Germinal center (tissue), 1 donor: ENCODE results near the gene PCTP.

ENCODE experiments used
- DNase-seq: peaks from one replicate; pipeline ENCODE4 v3.0.0; 2012; ENCODE audit warnings: mixed read lengths, low spot score

The PCTP gene

DNA sequence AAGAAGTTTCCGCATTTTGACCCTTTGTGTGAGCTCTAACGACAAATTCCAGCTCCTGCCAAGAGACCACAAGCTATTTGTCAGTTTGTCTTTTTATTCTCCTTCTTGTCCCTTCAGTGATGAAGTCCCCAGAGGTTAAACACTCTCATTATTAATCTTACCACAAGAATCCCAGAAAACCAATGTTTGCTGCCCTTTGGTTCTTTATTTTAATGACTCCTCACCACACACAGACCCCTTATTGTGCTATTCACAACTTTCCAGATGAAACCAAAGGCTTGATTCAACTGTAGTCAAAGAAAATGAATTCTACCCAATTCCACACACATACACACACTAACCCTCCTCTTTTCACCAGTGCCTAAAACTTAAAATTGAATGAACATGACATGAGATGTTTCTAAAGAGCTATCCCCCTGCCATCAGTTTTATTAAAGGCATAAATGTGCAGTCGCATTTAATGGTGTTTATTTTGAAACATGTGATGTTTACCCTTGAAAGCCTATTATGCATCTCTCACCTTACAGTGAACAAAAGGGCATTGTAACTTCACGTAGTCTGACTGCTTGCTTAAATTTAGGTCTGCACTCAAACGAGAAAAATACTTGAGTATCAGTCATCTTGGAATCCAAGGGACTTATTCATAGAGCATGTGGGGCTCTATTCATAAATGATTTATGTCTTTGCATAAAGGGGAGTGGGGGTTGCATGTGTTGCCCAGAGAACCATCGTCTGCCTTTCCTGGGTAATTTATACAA is 44.1 kb downstream of the PCTP start:
- DNase-seq: no peak

DNA sequence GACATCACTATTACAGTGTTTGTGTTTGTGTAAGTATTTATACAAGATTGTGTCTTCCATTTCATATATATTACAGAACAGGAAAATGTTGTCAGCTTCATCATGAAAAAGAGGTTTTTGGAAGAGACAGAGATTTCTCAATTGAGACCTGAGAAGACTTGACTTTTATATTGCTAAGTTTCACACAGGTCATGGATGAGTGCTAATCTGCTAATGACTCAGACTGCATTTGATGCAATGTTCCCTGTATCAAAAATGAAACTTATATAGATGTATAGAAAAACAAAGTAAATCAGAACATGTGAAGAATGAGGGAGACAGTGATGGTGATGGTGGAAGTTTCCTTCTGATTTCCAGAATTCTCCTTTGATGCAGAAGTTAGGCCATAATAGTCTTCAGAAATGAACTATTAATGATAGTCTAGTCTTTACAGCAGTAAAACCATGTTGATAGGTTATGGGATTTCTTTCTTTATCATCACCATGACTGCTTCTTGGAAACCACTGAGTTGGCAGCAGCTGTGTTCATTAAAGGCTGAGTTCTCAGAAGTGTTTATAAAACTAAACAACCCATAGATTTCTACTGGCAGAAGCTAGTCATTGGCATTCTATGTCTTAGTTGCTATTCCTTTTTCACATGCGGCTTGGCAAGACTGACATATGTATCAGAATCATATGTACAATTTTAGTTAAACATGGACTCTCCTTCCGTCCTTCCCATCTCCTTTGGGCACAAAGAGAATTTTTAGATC is 56.1 kb downstream of the PCTP start:
- no peak for DNase-seq

DNA sequence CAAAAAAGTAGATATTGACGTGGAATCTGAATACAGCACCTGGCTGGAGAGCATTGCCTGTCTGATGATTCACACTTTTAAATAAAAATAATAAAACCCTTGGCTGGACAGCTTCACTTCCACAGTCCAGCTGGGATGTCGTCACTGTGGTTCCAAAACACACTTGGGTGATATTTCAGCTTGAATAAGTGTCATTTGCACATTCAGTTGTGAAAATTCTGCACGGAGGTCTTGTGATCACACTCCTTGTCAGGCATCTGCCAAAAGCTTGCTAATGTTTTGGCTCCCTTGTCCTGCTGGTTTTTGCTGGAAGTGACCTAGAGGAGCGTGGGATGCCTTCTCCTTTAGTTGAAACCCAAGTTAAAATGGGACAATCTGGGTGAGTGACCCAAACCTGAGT is 60.7 kb downstream of the PCTP start:
- DNase-seq: no peak

DNA sequence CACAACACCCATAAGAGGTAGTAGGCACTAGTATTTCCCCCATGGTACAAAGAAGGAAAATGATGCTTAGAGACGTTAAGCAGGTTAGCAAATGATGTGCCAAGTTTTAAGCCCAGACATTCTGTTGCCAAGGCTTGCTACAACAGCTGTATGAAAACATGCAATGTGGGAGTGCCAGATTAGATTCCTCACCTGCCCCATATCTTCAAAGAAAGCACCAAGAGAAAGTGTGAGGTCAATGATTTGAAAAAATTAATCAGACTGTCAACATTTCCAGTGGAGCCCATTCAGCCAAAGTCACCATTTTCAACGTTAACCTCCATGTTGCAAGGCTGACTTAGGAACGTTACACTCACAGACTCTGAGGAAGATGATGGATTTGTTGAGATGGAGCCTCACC is 61.5 kb downstream of the PCTP start:
- DNase-seq: no peak

DNA sequence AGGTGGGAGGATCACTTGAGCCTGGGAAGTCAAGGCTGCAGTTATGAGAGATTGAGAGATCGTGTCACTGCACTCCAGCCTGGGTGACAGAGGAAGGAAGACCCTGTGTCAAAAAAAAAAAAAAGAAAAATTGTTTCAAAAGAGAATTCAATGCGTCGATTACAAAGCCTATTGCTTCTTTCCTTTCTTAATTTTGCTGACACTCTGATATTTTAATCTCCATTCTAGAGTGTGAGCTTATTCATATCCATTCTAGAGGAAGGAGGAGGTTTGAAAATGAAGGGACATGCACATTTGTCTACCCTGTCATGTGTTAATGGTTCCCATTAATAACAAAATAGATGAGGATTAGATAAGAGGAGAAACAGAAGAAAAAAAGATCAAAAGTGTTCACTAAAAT is 63.1 kb downstream of the PCTP start:
- DNase-seq: no peak

DNA sequence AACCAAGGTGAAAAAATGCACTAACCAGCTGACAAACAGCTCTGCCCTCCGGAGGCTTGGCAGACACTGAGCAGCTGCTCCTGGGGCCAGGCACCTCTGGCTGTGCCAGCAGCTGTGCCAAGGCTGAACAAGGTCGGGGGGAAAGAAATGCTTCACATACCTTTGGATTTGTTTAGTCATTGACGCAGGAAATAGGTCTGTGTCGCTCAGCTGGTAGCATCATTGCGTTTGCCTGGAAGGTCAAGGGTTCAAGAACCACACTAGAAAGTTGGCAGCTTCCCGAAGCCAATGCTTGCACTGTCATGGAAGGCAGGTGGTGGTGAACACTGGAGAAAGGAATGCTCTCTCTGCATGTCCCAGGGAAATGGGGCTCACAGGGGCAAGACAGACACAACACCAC is 63.5 kb downstream of the PCTP start:
- DNase-seq: no peak

DNA sequence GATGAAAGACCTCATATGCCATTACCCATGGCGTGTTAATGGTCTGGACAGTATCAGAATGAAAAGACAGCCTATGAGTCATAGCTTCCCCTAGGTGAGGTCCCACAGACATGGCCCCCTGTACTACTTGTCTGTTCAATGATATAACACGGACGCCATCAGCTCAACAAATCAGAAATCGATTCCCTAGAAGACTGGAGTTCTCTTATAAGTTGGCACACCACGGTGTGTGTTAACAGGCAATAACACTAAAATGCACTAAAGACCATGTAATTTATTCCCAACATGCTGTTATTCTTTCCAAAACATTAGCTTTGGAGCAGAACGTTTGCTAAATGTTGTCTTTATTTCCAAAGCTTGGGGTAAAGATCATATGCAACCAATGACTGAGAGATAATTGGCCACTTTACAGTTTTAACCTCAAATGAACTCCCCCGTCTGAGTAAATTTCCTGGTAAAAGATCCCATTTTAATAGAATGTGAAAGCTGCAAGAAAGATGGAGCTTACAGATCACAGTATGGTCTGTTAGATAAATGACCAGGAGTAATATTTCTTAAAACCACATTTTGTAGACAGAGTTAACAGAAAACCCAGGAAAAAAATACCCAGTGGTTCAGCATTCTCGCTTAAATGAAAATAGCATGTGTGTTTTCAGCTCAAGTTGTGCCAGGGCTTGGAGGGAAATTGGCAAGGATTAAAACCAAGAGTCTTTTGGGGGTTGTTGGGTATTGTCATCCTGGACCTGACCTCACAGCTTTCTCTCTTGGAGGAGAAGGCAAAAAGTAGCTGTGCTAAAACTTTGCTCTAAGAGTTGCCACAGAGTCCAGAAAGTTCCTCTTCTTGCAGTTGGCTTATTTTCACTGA is 65.9 kb downstream of the PCTP start:
- no peak for DNase-seq

DNA sequence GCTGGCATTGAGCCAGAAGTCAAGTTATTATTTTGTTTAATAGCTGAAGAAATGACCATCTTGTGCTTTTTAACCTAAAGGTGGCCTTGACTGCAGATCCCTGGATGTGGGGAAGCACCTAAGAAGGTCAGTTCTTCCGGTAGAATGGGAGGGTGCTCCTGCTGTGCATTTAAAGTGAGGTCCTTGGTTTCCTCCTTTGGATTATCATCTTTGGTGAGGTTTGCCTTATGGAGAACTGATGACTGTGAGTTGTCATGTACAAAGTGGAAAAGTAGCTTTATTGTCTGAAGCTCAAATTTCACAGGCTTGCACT is 66.5 kb downstream of the PCTP start:
- no peak for DNase-seq

DNA sequence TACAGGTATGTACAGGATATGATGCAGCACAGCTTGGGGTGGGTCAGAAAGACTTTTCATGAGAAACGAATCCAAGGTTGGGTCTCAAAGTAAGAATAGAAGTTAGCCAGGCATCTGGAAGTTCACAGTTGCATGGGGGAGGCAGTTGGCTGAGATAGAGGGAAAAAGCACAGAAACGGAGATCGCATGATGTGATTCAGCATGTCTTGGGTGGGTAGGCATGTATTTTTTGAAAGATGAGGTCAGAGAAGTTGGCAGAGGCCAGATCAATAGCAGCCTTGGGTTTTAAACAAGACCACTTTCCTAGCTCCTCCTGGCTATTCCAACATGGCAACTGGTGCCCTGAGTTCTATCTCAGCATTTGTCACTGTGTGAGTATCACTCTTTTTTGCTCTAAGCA is 67.2 kb downstream of the PCTP start:
- no peak for DNase-seq

DNA sequence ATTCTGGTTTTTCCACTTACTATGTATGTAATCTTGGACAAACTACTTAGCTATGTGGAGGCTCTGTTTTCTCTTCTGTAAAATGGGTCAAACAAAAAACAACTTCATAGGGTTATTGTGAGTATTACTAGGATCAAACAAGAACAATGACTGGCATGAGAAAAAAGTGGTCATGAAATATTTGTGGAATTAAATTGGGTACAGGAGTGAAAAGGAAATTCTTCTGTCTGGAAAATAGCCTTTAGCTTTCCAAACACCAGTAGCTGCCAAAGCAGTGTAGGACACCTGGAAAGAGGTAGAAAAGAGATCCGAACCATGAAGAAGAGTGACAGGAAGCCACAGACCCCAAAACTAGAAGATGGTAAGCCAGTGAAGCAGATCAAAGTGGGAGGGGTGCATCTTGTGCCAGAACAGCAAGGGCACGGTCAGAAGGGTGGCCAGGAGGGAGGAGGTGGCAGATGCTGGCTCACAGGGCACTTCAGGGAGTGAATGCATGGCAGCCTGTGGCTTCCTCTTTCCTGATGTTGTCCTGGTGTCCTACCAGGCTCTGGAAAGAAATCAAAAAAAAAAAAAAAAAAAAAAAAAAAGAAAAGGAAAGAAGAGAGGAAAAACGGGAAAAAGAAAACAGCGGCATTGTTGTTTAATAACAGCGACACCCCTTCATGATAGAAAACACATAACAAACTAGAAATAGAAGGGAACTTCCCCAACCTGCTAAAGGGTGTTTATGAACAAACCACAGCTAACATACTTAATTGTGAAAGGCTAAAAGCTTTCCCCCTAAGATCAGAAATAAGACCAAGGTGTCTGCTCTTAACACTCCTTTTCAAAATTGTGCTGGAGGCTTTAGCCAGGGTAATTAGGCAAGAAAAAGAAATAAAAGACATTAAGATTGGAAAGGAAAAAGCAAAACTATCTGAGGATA is 67.9 kb downstream of the PCTP start:
- DNase-seq: no peak

DNA sequence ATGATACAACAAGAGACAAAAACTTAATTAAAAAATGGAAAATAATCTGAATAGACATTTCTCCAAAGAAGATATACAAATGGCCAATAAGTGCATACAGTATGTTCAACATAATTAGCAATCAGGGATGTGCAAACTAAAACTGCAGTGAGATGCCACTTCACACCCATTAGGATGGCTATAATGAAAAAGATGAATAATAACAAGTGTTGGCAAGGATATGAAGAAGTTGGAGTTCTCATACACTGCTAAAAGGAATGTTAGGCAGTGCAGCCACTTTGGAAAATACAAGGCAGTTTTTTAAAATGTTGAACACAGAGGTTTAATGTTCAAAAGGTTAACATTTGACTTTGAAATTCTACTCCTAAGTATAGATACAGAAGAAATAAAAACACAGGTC is 69.8 kb downstream of the PCTP start:
- no peak for DNase-seq

DNA sequence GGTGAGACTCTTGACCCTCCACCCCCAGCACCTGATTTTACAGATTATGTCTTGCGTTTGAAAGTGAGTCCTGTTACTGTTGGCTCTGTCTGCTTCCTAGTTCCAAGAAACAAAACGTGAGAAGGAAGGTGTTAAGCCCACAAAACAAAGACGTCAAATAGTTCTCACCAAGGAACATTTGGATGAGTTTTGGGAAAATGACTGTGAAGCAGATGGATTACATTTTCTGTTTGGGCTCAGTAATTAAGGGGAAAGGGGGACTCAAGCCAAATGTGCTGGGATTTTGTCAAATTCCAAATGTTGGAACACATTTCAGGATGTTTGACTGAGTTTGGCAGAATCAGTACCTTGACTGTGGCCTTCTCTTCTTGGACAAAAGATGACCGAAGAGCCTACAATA is 71.2 kb downstream of the PCTP start:
- DNase-seq: no peak

DNA sequence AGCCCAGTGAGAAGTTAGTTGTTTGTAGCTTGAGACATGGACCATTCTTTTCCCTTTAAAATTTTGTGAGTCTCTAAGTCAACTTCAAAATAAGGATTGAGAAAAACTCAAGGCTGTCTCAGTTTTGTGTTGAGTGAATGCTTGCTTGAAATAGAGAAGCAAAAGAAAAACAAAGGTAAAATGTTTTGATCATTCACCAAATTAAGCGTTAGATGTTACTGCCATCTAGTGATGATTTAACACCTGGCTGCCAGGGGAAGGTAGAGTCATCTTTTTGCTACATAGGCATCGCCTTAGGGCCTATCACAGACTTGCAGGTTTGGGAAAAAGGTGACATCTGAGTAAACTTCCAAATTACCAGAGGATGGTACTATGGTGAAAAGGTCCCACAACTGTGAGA is 74.4 kb downstream of the PCTP start:
- no peak for DNase-seq
